SK-N-DZ (cell line): ENCODE measurements around the gene COPS6.
"Not testable (repeated sequence)": the region's sequence is repeated elsewhere in the genome, so short reads cannot be mapped to it uniquely, and the experiment has no call there.

Source experiments
- DNase-seq: peaks from one replicate; pipeline ENCODE4 v3.0.0-alpha.2; 2015; ENCODE audit warnings: low spot score
- small RNA-seq, 2 experiments: library from RNA; depleted of rRNA; stranded (forward); fragments of <200 nt; gene quantifications; one replicate each; pipeline ENCODE3, GENCODE V24; 2014

COPS6 gene

GRCh38 chr7:100126239-100126930, 37.6 kb downstream of the COPS6 start:
- DNase-seq, result no peak

GRCh38 chr7:100126931-100127865, 38.4 kb downstream of the COPS6 start, which contains the start of gene MBLAC1:
TSS of gene MBLAC1 (plus strand) at chr7:100126967. CDS start at chr7:100127396, 429 bp downstream.
- DNase-seq, result peak; percentile 91

GRCh38 chr7:100127866-100128636, 39.3 kb downstream of the COPS6 start:
- peak; percentile 53 for DNase-seq

- no peak for DNase-seq
Measured at GRCh38 chr7:100128637-100128963, 39.8 kb downstream of the COPS6 start.

- not testable (repeated sequence) for DNase-seq
Measured at GRCh38 chr7:100130220-100130607, 41.4 kb downstream of the COPS6 start.

- peak; percentile 69 for DNase-seq
Measured at GRCh38 chr7:100130608-100131453, 42.1 kb downstream of the COPS6 start.

GRCh38 chr7:100132126-100132525, 43.4 kb downstream of the COPS6 start:
- DNase-seq, result no peak

GRCh38 chr7:100132697-100133151, 44.0 kb downstream of the COPS6 start:
- DNase-seq, result peak; percentile 86

- DNase-seq, result no peak
Measured at GRCh38 chr7:100137851-100138760, 49.3 kb downstream of the COPS6 start.

- no peak for DNase-seq
Measured at GRCh38 chr7:100141555-100141949, 52.8 kb downstream of the COPS6 start.

Small RNA genes within 50 kb of the gene (small RNA-seq; reads per million reads assigned to genes)
- gene MIR106B, result 19.1 to 164 reads per million in 2 experiments
- 366 to 4,459 reads per million in 2 experiments for gene MIR25
- 161 to 1,246 reads per million in 2 experiments for gene MIR93
